Stimulated activated memory B cell treated with anti-CD40 and anti-IgM and Interleukin-4, amounts not matched to agents 10 μg/mL and 1 μg/mL and 100 μg/mL, for 72 hours (primary cell): ENCODE measurements around the gene ZNF487.
A peak's percentile ranks its signal among the peaks of the same experiment; 100 is the strongest.
"Not testable (repeated sequence)": the region's sequence is repeated elsewhere in the genome, so short reads cannot be mapped to it uniquely, and the experiment has no call there.

ENCODE experiments used
- ATAC-seq: fragments of 150-1000 bp; cut with Tn5 transposase; 2 replicates; pipeline ENCODE4 v1.10.0; 2021
- H3K27ac Mint-ChIP-seq: one replicate; pipeline ENCODE4 v1.8.0; 2022; ENCODE audit warnings: mild to moderate bottlenecking, mixed read lengths
- H3K27me3 Mint-ChIP-seq: one replicate; pipeline ENCODE4 v1.8.0; 2022; ENCODE audit warnings: mixed read lengths
- H3K36me3 Mint-ChIP-seq: one replicate; pipeline ENCODE4 v1.8.0; 2022; ENCODE audit warnings: mixed read lengths
- H3K4me1 Mint-ChIP-seq: one replicate; pipeline ENCODE4 v1.8.0; 2022; ENCODE audit warnings: mixed read lengths
- H3K4me3 Mint-ChIP-seq: one replicate; pipeline ENCODE4 v1.8.0; 2022; ENCODE audit warnings: mild to moderate bottlenecking, moderate library complexity, mixed read lengths
- H3K9me3 Mint-ChIP-seq: one replicate; pipeline ENCODE4 v1.8.0; 2022; ENCODE audit warnings: mixed read lengths

ZNF487 gene

DNA sequence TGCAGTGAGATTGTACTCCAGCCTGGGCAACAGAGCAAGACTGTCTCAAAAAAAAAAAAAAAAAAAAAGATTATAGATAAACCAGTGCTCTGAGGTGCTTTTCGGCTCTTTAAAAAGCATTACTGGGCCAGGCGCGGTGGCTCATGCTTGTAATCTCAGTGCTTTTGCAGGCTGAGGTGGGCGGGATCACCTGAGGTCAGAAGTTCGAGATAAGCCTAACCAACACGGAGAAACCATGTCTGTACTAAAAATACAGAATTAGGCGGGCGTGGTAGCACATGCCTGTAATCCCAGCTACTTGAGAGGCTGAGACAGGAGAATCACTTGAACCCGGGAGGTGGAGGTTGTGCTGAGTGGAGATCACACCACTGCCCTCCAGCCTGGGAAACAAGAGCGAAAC lies 21.4 kb upstream of the ZNF487 start:
- no peak overlapping the region for H3K4me3 Mint-ChIP-seq
- H3K27ac Mint-ChIP-seq: no peak overlapping the region
- ATAC-seq: no peak
- no peaks in the 10 kb centered on the region for H3K9me3 Mint-ChIP-seq
- H3K27me3 Mint-ChIP-seq: no peaks in the 10 kb centered on the region
- H3K36me3 Mint-ChIP-seq: no peaks in the 10 kb centered on the region
- peaks cover 30% of the 10 kb centered on the region for H3K4me1 Mint-ChIP-seq

DNA sequence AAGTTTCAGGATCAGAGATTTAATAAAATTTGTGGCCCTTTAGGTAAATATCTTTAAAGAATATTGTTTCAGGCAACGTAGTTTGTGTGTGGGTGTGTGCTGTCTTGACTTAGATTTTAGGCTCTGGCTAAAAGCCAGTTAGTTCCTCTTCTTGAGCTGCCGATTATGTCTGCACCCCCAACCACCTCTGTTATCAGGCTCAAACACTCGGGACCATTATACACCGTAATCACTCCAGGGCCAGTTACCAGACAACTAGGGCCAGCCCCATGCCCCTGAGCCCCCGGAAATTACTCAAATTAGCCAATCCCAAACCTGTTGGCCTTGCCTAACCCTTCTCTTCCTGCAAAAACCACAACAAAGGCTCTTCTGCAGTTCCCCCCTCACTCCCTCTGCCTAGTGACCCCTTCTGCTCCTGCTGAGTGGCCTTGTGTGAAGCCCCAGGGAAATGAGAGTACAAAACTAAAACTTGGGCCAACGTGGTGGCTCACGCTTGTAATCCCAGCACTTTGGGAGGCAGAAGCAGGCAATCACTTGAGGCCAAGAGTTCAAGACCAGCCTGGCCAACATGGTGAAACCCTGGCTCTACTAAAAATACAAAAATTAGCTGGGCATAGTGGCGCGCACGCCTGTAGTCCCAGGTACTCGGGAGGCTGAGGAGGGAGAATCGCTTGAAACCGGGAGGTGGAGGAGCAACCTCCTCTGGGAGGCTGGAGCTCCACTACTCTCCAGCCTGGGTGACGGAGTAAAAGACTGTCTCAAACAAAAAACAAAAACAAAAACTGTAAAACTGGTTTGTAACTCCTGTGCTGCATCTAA lies 18.8 kb upstream of the ZNF487 start:
- H3K4me3 Mint-ChIP-seq: peak overlapping the region; percentile 59
- H3K27ac Mint-ChIP-seq: peak overlapping the region; percentile 100
- peak; percentile 82 for ATAC-seq
- no peaks in the 10 kb centered on the region for H3K9me3 Mint-ChIP-seq
- H3K27me3 Mint-ChIP-seq: no peaks in the 10 kb centered on the region
- H3K4me1 Mint-ChIP-seq: peaks cover 40% of the 10 kb centered on the region
- no peaks in the 10 kb centered on the region for H3K36me3 Mint-ChIP-seq

DNA sequence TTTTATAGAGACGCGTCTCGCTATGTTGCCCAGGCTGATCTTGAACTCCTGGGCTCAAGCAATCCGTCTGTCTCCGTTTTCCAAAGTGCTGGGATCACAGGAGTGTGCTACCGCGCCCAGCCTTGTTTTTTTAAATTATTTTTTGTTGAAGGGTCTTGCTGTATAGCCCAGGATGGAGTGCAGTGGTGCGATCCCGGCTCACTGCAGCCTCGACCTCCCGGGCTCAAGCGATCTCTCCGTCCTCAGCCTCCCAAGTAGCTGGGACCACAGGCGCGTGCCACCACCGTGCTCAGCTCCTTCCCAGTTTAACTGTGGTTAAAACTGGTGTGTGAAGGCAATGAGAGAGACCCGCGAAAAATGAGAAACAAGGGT lies 16.9 kb upstream of the ZNF487 start:
- peak overlapping the region; percentile 98 for H3K4me3 Mint-ChIP-seq
- H3K4me1 Mint-ChIP-seq: peaks cover 40% of the 10 kb centered on the region
- H3K27ac Mint-ChIP-seq: peak overlapping the region; percentile 100
- no peak for ATAC-seq
- no peaks in the 10 kb centered on the region for H3K36me3 Mint-ChIP-seq
- H3K9me3 Mint-ChIP-seq: no peaks in the 10 kb centered on the region
- no peaks in the 10 kb centered on the region for H3K27me3 Mint-ChIP-seq

DNA sequence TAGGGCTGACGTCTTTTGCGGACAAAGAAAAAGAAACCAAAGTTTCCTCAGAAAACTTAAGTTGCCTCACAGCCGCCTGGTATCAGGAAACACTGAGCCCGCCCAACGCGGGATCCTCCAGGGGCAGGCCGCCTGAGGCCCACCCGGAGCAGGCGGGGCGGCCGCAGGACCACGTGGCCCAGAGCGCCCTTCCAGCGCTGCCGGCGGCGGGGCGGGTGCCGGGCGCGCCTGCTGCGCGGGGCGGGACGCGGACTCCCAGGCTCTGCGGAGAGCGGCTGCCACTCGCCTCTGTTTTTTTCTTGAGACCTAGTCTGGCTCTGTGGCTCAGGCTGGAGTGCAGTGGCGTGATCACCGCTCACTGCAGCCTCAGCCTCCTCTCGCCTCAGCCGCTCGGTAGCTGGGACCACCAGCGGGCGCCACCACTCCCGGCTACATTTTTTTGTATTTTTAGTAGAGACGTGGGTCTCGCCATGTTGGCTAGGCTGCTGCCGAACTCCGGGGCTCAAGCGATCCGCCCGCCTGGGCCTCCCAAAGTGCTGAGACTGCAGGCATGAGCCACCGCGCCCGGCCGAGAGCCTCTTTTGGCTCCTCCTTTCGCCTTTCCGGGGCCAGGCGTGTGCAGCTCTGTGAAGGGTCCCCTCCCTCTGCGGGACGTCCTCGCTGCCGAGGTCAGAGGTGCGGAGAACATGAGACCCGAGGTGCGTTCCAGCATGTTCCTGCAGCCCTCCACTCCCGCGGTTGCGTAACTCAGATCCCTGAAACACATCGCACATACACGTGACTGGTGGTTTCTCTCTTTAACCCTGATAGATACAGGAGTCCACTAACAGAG lies 16.3 kb upstream of the ZNF487 start:
- Mint-ChIP-seq H3K4me1 (peaks cover 40% of the 10 kb centered on the region), H3K36me3 (no peaks in the 10 kb centered on the region), H3K27ac (peak overlapping the region; percentile 100), H3K9me3 (no peaks in the 10 kb centered on the region), H3K4me3 (peak overlapping the region; percentile 98), H3K27me3 (no peaks in the 10 kb centered on the region)
- ATAC-seq: peak; percentile 92

DNA sequence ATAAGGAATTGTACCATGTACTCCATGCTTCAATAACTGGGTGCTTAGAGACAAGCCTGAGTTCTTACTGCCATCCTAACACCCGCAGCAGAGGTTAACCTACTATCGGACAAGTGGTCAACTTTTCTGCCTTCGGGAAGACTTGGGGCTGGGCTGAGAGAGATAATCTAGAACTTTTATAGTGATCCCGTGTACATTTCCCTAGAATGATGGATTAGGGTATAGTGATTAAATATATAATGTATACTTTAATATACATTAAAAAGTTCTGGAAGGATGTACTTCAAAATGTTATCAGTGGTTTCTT lies 15.8 kb upstream of the ZNF487 start:
- peak overlapping the region; percentile 100 for H3K27ac Mint-ChIP-seq
- no peaks in the 10 kb centered on the region for H3K9me3 Mint-ChIP-seq
- peak; percentile 0 for ATAC-seq
- peaks cover 40% of the 10 kb centered on the region for H3K4me1 Mint-ChIP-seq
- H3K27me3 Mint-ChIP-seq: no peaks in the 10 kb centered on the region
- peak overlapping the region; percentile 98 for H3K4me3 Mint-ChIP-seq
- no peaks in the 10 kb centered on the region for H3K36me3 Mint-ChIP-seq

DNA sequence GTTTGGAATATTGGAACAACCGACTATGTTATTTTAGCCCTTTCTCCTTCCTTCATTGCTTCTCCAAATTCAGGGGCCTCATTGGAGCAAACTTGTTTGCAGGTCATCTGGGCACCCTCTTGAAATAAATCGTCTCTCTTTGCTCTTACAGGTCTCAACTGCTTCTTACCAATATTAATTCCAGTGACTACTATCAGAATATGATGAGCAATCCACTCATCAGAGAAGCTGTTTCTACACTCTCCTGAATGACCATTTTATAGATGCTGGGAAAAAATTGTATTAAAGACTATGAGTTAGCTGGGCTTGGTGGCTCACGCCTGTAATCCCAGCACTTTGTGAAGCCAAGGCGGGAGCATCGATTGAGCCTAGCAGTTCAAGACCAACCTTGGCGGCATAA lies 15.4 kb upstream of the ZNF487 start:
- Mint-ChIP-seq H3K4me3 (peak overlapping the region; percentile 57), H3K9me3 (no peaks in the 10 kb centered on the region), H3K27ac (peak overlapping the region; percentile 100), H3K36me3 (no peaks in the 10 kb centered on the region), H3K4me1 (peaks cover 40% of the 10 kb centered on the region), H3K27me3 (no peaks in the 10 kb centered on the region)
- no peak for ATAC-seq

DNA sequence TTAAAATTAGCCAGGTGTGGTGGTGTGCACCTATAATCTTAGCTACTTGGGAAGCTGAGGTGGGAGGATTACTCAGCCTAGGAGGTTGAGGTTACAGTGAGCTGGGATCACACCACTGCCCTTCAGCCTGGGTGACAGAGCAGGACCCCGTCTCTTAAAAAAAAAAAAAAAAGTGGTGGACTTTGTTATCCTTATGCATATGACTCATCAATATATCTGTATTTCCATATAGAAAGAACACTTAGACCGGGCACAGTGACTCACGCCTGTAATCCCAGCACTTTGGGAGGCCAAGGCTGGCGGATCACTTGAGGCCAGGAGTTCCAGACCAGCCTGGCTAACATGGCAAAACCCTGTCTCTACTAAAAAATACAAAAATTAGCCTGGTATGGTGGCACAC lies 15.0 kb upstream of the ZNF487 start:
- not testable (repeated sequence) for H3K36me3 Mint-ChIP-seq, H3K27me3 Mint-ChIP-seq, ATAC-seq, H3K9me3 Mint-ChIP-seq
- peak overlapping the region; percentile 57 for H3K4me3 Mint-ChIP-seq
- H3K27ac Mint-ChIP-seq: peak overlapping the region; percentile 100
- H3K4me1 Mint-ChIP-seq: peaks cover 40% of the 10 kb centered on the region

DNA sequence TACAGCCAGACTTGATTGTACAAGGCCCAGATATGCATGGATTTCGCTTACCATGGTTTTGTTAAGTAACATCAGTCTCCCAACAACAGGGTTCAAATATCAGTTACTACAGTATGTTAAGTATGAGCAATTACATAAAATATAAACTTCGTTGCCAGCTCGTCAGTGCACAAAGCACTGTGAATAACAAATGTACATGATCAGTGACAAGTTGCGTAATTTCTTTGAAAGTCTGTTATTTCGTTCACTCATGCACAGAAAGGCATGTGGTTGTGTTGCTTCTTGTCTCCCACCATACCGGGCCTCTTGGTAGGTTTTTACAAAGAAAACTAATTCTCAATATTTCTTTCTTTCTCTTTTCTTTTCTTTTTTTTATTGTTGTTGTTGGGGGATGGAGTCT lies 12.5 kb upstream of the ZNF487 start:
- H3K27ac Mint-ChIP-seq: no peak overlapping the region
- H3K36me3 Mint-ChIP-seq: no peaks in the 10 kb centered on the region
- H3K27me3 Mint-ChIP-seq: no peaks in the 10 kb centered on the region
- peaks cover 21% of the 10 kb centered on the region for H3K4me1 Mint-ChIP-seq
- H3K4me3 Mint-ChIP-seq: no peak overlapping the region
- no peaks in the 10 kb centered on the region for H3K9me3 Mint-ChIP-seq
- ATAC-seq: no peak

DNA sequence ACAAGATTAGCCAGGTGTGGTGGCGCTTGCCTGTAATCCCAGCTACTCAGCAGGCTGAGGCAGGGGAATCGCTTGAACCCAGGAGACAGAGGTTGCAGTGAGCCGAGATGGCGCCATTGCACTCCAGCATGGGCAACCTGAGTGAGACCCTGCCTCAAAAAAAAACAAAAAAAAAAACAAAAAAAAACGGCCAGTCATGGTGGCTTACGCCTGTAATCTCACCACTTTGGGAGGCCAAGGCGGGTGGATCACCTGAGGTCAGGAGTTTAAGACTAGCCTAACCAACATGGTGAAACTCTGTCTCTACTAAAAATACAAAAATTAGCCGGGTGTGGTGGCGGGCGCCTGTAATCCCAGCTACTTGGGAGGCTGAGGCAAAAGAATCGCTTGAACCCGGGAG lies 10.4 kb upstream of the ZNF487 start:
- H3K4me3 Mint-ChIP-seq, H3K9me3 Mint-ChIP-seq, H3K36me3 Mint-ChIP-seq, H3K27ac Mint-ChIP-seq, ATAC-seq, H3K4me1 Mint-ChIP-seq, H3K27me3 Mint-ChIP-seq: not testable (repeated sequence)

DNA sequence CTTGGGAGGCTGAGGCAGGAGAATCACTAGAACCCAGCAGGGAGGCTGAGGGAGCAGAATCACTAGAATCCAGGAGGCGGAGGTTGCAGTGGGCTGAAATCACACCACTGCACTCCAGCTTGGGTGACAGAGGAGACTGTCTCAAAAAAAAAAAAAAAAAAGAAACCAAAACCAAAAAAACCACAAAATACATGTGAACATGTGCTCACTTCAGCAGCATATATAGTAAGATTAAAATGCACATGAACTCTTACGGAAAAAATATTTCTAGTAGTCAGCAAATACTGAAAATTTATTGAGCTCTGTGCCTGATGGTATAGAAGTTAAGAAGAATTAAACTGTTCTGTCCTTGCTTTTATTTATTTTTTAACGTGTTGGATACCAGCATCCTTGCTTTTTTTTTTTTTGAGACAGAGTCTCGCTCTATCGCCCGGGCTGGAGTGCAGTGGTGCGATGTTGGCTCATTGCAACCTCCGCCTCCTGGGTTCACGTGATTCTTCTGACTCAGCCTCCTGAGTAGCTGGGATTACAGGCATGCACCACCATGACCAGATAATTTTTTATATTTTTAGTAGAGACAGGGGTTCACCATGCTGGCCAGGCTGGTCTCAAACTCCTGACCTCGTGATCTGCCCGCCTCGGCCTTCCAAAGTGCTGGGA lies 9.6 kb upstream of the ZNF487 start:
- H3K36me3 Mint-ChIP-seq: no peaks in the 10 kb centered on the region
- ATAC-seq: peak; percentile 84
- no peaks in the 10 kb centered on the region for H3K4me1 Mint-ChIP-seq
- peak overlapping the region; percentile 36 for H3K4me3 Mint-ChIP-seq
- H3K27ac Mint-ChIP-seq: peak overlapping the region; percentile 71
- no peaks in the 10 kb centered on the region for H3K27me3 Mint-ChIP-seq
- H3K9me3 Mint-ChIP-seq: no peaks in the 10 kb centered on the region

DNA sequence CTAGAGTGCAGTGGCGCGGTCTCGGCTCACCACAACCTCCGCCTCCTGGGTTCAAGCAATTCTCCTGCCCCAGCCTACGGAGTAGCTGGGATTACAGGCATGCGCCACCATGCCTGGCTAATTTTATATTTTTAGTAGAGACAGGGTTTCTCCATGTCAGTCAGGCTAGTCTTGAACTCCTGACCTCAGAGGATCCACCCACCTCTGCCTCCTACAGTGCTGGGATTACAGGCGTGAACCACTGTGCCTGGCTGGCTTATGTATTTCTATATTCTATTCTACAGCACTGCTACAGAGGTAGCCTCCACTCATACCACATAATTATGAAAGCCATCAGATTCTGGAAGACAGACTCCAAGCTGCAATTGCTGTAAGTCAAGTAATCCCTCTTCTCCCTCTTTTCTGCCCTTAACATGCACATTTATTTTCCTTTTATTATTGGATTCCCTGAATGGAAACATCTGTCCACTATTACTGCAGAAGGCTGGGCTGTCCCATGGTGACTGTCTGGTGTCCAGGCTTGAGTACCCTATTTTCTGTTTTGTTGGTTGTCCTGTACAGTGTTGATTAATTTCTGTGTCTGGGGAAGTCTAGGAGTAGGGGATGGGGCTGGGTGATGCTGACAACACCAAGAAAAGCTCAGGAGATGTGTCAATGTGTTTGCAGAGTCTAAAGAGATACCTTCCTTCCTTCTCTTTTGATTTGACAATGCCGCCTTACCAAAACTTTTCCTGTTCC lies 5.8 kb upstream of the ZNF487 start:
- Mint-ChIP-seq H3K36me3 (no peaks in the 10 kb centered on the region), H3K9me3 (no peaks in the 10 kb centered on the region), H3K4me3 (no peak overlapping the region), H3K27me3 (no peaks in the 10 kb centered on the region), H3K4me1 (peaks cover under 1% of the 10 kb centered on the region), H3K27ac (peak overlapping the region; percentile 42)
- no peak for ATAC-seq

DNA sequence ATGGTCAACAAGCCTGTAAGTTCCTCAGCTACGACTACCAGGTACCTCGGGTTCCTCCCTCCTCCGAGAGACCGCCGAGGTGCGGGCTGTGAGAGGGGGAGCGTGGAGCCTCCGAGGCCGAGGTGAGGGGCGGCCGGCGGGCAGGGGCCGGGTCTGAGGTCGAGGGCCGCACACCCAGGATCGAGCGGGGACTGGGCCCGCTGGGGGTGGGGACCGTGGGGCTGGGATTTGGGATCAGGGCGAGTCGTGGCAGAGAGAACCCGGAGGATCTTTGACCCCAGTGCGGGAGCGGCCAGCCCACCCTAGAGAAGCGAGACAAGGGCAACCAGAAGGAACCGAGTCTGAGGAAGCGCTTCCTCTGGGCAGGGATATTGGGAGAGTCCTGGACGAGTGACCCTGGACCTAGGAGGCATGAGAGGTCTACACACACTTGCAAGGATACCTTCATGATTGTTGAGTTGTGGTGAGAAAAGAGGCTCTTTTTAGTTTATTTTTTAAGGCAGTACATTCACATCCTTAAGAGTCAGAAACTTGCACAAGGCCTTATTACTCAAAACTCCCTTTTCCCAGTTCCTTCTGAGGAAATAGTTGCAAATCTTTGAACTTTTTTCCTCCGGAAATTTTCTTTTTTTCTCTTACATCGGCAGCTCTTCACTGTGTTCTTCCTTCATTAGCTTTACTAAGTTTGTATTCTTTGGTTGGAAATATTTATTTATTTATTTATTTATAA lies 395 bp downstream of the ZNF487 start:
- H3K27ac Mint-ChIP-seq: peak overlapping the region; percentile 99
- no peaks in the 10 kb centered on the region for H3K36me3 Mint-ChIP-seq
- H3K9me3 Mint-ChIP-seq: no peaks in the 10 kb centered on the region
- ATAC-seq: no peak
- H3K27me3 Mint-ChIP-seq: no peaks in the 10 kb centered on the region
- H3K4me1 Mint-ChIP-seq: peaks cover 36% of the 10 kb centered on the region
- H3K4me3 Mint-ChIP-seq: peak overlapping the region; percentile 94

DNA sequence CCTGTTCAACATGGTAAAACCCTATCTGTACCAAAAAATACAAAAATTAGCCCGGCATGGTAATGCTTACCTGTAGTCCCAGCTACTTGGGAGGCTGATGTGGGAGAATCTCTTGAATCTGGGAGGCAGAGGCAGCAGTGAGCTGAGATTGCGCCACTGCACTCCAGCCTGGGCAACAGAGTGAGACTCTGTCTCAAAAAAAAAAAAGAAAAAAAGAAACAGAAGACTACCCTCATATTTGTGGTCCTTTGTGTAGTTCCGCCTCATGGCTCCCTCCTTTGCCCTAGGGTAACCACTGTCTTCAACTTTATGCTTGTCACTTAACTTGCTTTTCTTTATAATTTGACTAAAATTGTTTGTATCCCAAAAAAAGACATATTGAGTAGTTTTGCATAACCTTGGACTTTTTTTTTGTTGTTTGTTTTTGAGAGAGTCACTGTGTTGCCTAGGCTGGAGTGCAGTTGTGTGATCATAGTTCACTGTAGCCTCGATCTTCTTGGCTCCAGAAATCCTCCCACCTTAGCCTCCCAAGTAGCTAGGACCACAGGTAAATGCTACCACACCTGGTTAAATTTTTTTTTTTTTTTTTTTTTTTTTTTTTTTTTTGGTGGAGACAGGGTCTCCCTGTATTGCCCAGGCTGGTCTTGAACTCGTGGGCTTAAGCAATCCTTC lies 3.7 kb downstream of the ZNF487 start:
- Mint-ChIP-seq H3K9me3 (no peaks in the 10 kb centered on the region), H3K27me3 (no peaks in the 10 kb centered on the region), H3K4me3 (no peak overlapping the region), H3K4me1 (peaks cover 36% of the 10 kb centered on the region), H3K36me3 (peaks cover 17% of the 10 kb centered on the region), H3K27ac (no peak overlapping the region)
- no peak for ATAC-seq

DNA sequence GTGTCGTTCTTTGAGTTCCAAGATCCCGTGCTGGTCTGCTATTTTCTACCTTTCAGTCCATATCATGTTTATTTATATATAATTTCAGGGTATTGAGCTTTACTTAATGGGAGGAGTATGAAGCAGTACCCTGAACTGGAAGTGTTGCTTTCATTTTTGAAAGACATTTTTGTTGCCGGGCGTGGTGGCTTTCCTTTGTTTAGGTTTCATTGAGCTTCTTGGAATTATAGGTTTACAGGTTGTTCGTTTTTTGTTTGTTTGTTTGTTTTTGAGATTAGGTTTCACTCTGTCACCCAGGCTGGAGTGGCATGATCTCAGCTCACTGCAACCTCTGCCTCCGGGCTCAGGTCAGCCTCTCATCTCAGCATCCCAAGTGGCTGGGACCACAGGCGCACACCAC lies 7.4 kb downstream of the ZNF487 start:
- Mint-ChIP-seq H3K36me3 (peaks cover 25% of the 10 kb centered on the region), H3K27ac (no peak overlapping the region), H3K9me3 (peaks cover 3% of the 10 kb centered on the region), H3K4me1 (peaks cover 13% of the 10 kb centered on the region), H3K4me3 (no peak overlapping the region), H3K27me3 (no peaks in the 10 kb centered on the region)
- ATAC-seq: no peak
